Stimulated activated CD4-positive, alpha-beta T cell treated with anti-CD3 and anti-CD28 coated beads, TNF-alpha, amount 100 ng/mL, for 48 hours (primary cell): Measurements from ENCODE around the gene STAT3.
A peak's percentile ranks its signal among the peaks of the same experiment; 100 is the strongest.
"Not testable (repeated sequence)": the region's sequence is repeated elsewhere in the genome, so short reads cannot be mapped to it uniquely, and the experiment has no call there.

Experiments used
- DNase-seq, 3 donors: peaks; one replicate each; pipeline ENCODE4 v3.0.0-alpha.2; 2020; ENCODE audit warnings: low read depth in 3 of 3

STAT3 gene

GRCh38 chr17:42409523-42410318, 21.5 kb upstream of the STAT3 start:
- DNase-seq, result no peak

GRCh38 chr17:42408061-42408460, 19.8 kb upstream of the STAT3 start:
- DNase-seq, result no peak

DNA sequence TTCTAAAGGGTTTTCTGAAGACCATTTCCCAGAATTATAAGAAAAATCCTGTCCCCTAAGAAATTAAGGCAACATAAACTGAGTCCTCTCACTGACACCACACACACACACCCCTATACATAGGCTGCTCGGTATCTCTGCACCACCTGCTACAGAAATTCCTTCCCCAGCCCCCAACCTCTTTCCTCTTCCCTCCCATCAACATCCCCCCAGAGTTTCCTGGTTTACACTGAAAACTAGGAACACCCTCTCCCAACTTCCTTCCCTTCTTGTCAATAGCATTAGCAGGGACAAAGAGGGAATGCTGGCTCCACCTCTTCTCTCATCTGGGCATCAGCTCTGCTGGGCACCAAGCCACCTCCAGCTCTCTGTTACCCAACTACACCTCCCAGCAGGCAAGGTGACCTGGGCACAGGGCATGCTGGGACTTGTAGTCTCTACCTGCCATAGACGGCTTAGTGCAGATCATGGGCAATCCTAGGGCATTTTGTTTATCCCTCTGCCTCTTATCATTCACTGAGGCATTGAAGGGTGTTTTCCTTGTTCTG, 19.1 kb upstream of the STAT3 start:
- peak in 2 of 3 donors; percentile 33 to 45 for DNase-seq

GRCh38 chr17:42406615-42407288, 18.5 kb upstream of the STAT3 start:
- DNase-seq, result no peak

- peak; percentile 66 to 75 (median 72) for DNase-seq
Observed at GRCh38 chr17:42405963-42406495, 17.8 kb upstream of the STAT3 start.

DNA sequence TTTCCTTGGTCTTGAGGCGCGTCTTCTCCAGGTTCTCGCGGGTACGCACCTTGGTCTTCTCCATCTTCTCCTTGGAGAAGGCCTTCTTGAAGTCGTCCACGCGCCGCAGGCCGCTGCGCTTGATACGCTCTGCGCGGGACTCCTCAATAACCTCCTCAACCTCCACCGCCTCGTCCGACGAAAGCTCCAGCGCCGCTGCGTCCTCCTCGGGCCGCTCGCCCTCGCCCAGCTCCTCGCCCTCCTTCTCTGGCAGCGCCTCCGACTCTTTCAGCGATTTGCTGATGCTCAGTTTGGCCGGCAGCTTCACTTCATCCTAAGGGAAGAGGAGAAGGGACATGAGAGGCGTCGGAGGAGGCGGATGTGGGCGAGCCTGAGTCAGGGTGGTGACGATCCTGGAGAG, 16.8 kb upstream of the STAT3 start:
- no peak for DNase-seq

DNA sequence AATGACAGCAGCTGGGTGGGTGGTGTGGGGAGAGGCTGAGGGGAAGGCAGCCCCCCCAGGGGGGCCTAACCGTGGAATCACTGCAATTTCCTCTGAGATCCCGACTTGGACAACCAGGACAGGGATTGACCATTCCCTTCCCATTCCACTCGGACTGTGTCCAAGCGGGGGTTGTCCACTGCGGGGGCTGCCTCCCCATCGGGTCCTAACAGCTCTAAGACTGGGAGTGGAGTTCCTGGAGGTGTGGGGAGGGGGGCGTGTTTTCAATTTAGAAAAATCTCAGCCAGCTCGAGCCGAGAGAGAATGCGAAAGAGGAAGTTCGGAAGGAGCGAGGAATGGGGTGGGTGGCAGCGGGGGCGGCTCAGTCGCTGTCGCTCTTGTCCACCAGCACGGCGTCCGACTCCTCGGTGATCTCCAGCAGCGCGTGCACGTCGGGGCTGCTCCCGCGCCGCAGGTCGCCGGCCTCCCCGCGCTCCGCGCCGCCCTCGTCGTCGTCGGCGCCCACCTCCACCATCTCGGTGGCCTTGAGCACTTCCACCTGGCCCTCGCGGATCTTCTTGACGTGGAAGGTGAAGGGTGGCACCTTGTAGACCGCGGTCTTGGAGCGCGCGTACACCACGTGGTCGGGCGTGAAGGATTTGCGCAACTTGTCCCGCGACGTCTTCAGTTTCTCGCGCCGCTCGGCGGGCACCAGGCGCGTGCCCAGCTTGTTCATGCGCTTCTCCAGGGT, 16.2 kb upstream of the STAT3 start:
- no peak for DNase-seq

- DNase-seq, result peak in 2 of 3 donors; percentile 26 to 55
Observed at GRCh38 chr17:42403150-42403549, 14.9 kb upstream of the STAT3 start.

DNA sequence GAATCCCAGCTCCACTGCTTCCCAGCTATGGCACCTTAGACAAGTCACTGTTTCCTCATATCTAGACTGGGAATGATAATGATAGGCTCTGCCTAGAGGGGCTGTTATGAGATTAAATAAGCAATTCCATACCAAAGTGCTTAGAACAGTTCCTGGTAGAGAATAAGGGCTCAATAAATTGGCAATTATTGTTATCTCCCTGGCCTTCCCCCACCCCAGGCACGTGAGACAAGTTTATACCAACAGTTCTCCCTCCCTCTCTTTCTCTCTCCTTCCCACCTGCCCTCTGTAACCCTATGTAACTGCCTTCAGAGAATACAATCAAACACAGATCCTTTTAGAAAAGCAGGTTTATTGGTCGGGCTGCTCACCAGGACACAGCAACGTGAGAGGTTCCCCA, 13.9 kb upstream of the STAT3 start:
- no peak for DNase-seq

- not testable (repeated sequence) for DNase-seq
Observed at GRCh38 chr17:42400844-42401375, 12.7 kb upstream of the STAT3 start.

- DNase-seq, result no peak
Observed at GRCh38 chr17:42399948-42400843, 12.0 kb upstream of the STAT3 start.

DNA sequence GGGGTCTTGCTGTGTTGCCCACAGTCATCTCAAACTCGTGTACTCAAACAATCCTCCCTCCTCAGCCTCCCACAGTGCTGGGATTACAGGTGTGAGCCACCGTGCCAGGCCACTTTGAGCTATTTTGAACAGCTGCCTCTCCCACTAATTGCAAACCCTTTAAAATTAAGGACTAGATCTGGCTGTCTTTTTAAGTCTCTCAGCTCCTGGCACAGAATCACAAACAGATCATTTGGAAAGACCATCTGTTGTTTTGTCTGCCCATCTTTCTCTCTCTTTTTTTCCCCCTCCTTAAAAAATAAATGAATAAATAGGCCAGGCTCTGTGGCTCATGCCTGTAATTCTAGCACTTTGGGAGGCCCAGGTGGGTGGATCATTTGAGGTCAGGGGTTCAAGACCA, 10.9 kb upstream of the STAT3 start:
- DNase-seq, result no peak

DNA sequence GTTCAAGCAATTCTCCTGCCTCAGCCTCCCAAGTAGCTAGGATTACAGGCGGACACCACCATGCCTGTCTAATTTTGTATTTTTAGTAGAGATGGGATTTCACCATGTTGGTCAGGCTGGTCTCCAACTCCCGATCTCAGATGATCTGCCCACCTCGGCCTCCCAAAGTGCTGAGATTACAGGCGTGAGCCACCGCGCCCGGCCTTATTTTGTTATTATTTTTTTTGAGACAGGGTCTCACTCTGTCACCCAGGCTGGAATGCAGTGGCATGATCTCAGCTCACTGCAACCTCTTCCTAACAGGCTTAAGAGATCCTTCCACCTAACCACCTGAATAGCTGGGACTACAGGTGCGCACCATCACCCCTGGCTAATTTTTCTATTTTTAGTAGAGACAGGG, 7.4 kb upstream of the STAT3 start:
- not testable (repeated sequence) for DNase-seq

DNA sequence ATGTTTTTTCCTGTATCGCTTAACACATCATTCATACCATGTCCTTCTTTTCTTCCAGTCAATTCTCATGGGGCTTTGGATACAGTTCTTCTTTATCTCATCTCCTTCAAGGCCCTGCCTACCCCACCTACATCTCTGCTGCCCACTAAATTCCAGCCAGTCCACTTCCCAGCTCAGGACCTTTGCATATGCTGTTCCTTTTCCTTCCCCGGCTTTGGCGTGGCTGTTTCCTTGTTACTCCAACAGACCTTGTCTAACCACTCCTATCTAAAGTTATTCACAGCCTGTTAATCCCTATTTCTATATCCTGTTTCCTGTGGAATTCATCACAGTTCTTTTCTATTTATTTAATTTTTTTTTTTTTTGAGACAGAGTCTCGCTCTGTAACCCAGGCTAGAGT, 6.6 kb upstream of the STAT3 start:
- no peak for DNase-seq

- DNase-seq, result no peak
Observed at GRCh38 chr17:42392692-42393415, 4.6 kb upstream of the STAT3 start.

GRCh38 chr17:42391439-42391838, 3.2 kb upstream of the STAT3 start:
- DNase-seq, result not testable (repeated sequence)

- DNase-seq, result no peak
Observed at GRCh38 chr17:42389899-42390298, 1.7 kb upstream of the STAT3 start.

DNA sequence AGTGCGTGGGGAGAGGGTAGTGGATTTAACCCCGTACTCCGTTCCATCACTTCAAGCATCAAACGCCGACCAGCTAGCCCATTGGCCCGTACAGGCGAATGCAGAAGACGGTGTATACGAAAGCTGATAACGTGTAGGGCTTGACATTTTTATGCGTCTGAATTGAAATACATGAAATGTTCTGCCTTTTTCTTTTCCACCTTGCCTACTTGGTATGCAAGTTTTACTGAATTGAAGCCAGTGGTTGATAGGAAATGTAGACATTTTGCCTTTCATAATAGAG, 834 bp upstream of the STAT3 start:
- DNase-seq, result peak in 2 of 3 donors; percentile 73 to 87

DNA sequence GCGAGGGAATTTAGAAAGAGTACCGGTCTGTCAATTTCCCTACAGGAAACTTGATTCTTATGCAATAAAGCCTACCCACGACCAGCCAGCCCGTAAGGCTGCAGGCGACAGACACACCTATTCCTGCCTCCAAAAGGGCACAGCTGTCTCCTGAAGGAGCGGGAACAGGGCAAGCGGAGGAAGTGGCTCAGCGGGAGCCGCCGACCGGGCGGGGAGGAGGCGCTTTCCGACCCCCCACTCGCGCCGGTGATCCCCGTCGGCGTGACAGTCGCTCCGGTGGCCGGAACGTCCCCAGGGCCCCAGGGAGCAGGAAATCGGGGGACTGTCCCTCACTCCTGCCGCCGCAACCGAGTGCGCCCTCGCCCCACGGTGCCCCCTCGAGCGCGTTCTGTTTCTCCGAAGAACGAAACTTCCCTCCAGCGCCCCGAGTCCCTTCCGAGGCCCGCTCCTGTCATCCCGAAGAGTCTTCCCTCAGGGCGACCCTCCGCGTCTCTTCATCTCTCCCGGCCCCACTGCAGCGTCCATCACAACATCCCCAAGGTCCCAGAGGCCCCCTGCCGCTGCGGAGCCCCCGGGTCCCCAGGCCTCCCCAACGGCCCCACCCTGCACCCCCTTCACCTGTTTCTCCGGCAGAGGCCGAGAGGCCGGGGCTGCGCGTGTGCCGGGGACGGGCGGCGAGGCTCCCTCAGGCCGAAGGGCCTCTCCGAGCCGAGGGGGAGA, 421 bp downstream of the STAT3 start:
- no peak for DNase-seq
